Daoy (cell line): ENCODE data around the gene HNRNPUL2. TPM values are rescaled to one million over a fixed set of nuclear protein-coding genes. Genes with fewer than 3 reads are reported as not detected.
"Not testable (repeated sequence)": the region's sequence is repeated elsewhere in the genome, so short reads cannot be mapped to it uniquely, and the experiment has no call there.

ENCODE experiments used
- DNase-seq: peaks from one replicate; pipeline ENCODE4 v3.0.0-alpha.2; 2015; ENCODE audit warnings: low read depth
- total RNA-seq: library from RNA; depleted of rRNA; stranded (reverse); fragments of >200 nt; shearing (Covaris generic); gene quantifications from 2 replicates; pipeline ENCODE4 v1.2.3, GENCODE V29; 2014

The HNRNPUL2 gene
- total RNA-seq, 1 experiment from 2014 or later = 6.8 TPM

- DNase-seq = not testable (repeated sequence)
Measured at GRCh38 chr11:62703921-62704320, 23.3 kb downstream of the HNRNPUL2 start.

DNA sequence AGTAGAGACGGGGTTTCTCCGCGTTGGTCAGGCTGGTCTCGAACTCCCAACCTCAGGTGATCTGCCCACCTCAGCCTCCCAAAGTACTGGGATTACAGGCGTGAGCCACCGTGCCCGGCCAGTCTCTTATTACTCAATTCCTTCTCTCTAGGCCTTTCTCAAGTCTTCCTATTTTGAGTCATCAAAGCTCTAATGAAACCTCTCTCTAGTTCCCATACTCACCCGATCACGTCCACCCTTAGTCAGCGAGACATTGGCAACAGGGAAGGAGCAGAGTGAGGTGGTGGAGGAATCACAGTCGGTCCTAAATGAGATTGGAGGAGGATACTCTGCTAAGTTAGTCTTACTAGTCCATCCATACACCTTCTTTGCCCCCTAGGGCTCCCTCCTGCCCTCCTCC, 25.0 kb downstream of the HNRNPUL2 start:
- DNase-seq = no peak

DNA sequence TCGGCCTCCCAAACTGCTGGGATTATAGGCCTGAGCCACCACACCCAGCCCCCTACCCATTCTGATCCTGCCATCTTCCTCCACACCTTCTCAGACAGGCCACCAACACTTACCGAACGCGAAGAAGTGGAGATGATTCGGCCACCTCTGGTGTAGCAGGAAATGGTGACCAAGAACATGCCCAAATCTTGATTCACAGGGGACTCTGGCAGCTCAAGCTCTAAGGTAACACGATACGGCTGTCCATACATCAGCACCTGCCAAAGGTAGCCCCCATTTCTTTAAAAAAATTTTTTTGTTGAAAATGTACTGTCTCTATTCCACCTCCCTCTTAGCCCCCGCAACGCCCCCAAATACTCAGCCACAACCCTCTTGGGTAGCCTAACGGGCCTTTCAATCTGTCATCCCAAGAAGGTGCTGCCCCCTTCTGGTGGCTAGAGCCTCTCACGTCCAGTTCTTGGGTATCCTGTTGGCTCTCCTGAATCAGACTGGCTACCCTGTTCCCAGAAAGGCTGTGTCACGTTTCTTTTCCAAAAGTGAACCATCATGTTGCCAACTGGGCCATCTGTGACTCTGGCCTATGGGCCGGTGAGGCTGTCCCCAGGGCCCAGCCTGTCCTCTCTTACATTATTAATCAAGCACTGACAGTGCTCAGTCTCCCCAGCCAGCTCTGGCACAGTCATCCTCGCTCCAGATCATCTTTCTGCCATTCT, 32.6 kb downstream of the HNRNPUL2 start:
- DNase-seq = peak; percentile 78

DNA sequence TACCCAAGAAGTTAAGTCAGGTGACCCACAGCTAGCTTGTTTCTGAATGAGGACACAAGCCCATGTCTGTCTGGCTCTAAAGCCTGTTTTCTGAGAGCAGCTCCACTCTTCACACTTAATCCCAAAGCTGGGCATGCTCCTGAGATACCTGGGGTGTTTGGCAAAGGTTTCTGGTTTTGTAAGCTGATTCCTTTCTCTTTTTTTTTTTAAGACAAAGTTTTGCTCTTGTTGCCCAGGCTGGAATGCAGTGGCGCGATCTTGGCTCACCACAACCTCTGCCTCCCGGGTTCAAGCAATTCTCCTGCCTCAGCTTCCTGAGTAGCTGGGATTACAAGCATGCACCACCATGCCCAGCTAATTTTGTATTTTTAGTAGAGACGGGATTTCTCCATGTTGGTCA, 33.6 kb downstream of the HNRNPUL2 start:
- not testable (repeated sequence) for DNase-seq

DNA sequence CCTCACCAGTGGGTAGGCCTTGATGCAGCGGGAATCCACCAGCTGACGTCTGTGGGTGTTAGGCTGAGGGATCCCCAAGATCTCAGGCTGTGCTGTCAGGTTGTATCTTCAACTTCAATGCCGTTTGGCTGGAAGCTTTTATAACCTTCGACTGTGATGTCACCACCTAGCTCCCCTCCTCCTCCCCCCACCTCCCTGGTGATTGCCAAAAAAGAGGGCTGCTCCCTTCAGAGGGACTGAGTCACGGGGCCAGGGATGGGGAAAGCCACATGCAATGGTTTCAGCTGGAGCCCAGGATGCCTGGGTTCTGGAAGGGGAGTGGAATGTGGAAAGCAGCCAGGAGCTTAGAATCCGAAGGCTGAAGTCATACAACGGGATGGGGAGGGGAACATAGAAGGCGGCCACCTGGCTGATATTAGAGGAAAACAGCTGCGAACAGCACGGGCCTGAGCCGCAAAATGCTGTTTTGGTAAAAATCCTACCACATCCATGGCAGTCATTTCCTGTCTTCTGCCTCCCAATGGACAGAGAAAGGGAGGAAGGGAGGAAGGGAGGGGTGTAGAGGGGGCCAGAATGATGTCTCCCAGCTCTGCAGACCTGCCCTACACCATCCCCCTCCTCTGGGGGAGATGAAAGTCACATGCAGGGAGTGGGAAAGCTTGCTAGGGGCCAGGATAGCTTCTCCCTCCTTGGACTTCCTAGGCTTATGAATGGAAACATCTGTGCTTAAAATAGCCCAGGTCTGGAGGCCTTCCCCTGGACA, 37.7 kb downstream of the HNRNPUL2 start, which contains the start of gene LRRN4CL:
LRRN4CL (minus strand) TSS at position 110 of the 763 bp plus-strand sequence. CDS start 1,022 bp downstream, outside the sequence.
- no peak for DNase-seq

GRCh38 chr11:62688491-62688890, 38.8 kb downstream of the HNRNPUL2 start:
- no peak for DNase-seq

DNA sequence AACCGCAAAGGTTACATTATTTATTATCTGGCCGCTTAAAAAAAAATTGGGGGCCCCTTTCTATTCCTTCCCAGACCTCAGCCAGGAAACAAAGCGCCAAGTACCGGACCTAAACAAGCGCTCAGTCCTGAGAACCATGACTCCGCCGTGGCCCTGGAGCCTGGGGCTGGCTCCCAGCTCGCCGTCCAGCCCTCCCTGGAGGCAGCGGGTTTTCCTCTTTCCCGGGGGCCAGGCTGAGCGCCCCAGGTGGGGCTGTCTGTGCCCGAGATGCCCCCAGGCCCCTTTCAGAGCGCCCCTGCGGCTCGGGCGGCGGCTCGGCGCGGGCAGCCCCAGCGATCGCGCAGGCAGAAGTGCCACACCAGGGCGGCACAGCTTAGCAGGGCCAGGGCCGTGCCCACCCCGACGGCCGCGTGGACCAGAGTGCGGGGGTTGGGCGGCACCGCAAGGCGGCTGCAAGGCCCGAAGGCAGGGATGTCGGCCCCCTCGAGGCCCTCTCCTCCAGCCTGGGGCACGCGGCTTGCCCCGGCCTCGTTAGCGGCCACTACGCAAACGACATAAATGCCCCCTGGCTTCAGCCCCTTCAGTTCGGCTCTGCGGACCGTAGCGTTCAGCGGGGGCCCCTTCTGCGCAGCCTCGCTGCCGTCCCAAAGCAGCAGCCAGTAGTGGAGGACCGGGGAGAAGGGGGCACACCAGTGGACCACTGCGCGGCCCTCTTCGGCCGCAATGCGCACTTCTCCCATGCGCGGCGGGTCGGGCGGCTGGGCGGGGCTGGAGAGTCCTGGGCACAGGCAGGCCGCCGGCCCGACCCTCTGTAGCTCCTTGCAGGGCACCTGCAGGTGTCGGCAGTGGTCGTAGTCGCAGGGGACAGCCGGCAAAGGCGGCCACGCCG, 39.5 kb downstream of the HNRNPUL2 start:
- no peak for DNase-seq

DNA sequence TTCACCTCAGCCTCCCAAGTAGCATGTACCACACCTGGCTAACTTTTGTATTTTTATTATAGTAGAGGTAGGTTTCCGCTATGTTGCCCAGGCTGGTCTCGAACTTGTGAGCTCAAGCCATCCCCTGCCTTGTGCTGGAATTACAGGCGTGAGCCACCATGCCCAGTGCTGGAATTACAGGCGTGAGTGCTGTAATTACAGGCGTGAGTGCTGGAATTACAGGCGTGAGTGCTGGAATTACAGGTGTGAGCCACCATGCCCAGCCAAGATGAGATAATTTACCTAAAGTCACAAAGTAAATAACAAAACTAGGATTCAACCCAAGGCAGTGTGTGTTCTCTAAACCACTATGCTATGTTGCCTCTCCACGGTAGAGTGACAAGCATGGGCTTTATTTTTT, 44.7 kb downstream of the HNRNPUL2 start:
- no peak for DNase-seq

GRCh38 chr11:62680825-62681240, 46.4 kb downstream of the HNRNPUL2 start:
- peak; percentile 64 for DNase-seq

DNA sequence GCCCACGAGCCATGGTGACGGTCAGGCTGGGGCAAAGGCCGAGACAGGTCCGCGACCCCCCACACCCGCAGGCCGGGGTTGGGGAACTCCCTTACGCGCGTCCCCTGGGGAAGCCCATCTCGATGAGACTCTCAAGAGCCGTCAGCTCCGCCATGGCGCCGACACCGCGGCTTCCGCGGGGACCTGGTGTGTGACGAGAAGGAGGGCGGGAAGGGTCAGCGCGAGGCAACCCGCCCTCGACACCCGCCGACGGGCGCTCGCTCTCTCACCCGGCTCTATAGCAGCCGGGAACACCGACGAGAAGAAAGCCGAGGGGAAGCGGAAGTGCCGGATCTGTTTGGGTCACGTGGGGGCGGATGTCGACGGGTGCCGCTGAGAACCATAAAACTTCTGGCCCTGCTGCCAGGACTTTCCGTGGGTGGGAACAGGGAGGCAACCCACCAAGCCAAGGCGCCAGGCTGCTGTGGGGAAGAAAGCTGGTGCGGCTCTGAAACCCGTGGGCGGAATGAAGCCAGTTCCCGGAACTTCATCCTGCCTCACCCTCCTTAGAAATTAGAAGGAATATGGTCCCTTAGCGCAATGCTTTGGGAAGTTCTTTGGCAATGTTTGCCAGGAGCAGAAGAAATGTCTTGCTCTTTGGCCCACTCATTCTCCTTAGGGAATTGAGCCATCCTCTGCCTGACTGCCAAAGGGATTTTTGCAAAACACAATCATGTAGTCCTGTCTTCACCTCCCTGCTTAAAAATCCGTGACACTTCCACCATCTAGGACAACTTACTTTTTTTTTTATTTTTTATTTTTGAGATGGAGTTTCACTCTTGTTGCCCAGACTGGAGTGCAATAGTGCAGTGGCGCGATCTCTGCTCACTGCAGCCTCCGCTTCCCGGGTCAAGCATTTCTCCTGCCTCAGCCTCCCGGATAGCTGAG, 48.2 kb downstream of the HNRNPUL2 start, which contains the start of gene UBXN1:
UBXN1 (minus strand) TSS at position 304 of the 927 bp plus-strand sequence; CDS start at position 154, 150 bp downstream.
- peak; percentile 91 for DNase-seq

- no peak for DNase-seq
Measured at GRCh38 chr11:62678433-62678769, 48.9 kb downstream of the HNRNPUL2 start.

- no peak for DNase-seq
Measured at GRCh38 chr11:62677714-62678113, 49.5 kb downstream of the HNRNPUL2 start.

- no peak for DNase-seq
Measured at GRCh38 chr11:62677156-62677555, 50.1 kb downstream of the HNRNPUL2 start.

- no peak for DNase-seq
Measured at GRCh38 chr11:62676698-62677097, 50.6 kb downstream of the HNRNPUL2 start.

DNA sequence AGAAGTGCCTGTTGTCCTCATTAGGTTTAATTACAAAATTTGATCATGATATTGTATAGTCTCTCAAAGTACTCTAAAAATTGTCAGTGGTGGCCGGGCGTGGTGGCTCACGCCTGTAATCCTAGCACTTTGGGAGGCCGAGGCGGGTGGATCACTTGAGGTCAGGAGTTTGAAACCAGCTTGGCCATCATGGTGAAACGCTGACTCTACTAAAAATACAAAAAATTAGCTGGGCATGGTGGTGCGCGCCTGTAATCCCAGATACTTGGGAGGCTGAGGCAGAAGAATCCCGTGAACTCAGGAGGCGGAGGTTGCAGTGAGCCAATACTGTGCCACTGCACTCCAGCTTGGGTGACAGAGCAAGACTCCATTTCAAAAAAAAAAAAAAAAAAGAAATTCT, 51.8 kb downstream of the HNRNPUL2 start:
- DNase-seq = not testable (repeated sequence)

- no peak for DNase-seq
Measured at GRCh38 chr11:62673196-62673525, 54.1 kb downstream of the HNRNPUL2 start.

GRCh38 chr11:62671608-62672389, 55.5 kb downstream of the HNRNPUL2 start, which contains the start of the genes LBHD1 and UQCC3:
LBHD1 (minus strand) TSS chr11:62672267; CDS start chr11:62670031, 2,236 bp downstream.
UQCC3 (plus strand) TSS chr11:62671673; CDS start chr11:62671746, 73 bp downstream.
- peak; percentile 86 for DNase-seq

- DNase-seq = no peak
Measured at GRCh38 chr11:62671236-62671607, 56.0 kb downstream of the HNRNPUL2 start.

DNA sequence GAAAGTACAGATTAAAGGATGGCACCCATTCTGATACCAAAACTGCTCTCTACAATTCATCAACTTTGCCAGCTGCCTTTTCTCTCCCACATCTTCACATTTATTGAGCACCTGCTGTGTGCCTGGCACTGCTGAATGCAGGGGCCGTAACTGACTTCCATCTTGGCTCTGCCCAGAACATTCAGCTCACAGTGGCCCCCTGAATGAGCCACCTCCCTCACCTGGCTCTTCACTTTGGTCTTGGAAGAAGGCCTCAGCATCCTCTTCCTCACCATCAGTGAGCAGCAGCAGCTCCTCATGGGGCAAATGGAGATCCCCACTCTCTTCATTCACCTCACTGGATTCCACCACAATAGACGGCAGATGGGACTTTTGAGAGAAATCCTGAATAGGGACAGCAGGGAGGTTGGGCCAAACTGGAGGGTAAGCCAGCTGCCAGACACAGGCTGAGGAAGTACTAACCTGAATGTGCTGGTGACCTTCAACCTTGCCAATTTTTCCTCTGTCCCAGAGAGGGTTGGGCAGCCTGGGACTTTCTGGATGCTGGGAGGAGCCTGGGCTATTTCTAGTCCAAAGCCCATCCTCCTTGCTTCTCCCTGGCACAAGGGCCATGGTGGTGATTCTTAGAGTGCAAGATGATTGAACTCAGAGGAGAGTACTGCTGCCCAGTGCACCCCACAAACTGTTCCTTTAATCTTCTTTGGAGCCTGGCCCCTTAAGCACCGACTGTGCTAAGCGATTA, 57.7 kb downstream of the HNRNPUL2 start:
- DNase-seq = no peak
